ENCODE results near the gene IFNA16.
A peak's percentile ranks its signal among the peaks of the same experiment; 100 is the strongest.
"Not testable (repeated sequence)": the region's sequence is repeated elsewhere in the genome, so short reads cannot be mapped to it uniquely, and the experiment has no call there.

IFNA16 gene

DNA sequence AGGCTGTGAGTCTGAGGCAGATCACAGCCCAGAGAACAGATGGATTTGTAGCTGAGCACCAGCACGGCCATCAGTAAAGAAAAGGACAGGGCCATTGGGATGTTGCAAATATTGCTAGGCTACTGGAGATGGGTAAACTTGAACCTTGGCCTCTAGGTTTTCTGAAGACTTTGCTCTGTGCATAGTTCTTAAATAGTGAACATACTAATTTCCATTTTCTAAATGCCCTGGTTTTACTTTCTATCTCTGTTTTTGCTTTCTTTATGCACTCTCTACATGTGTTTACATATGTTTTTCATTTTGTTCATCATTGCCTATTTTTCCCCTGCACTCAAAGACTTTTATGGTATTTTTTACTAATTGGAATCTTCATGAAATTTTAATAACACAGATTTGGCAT, at the start of gene IFNA16:
Gene IFNA16 (minus strand): TSS at position 101 of the 400 bp plus-strand sequence. CDS start 6 bp downstream, at position 95.
- not testable (repeated sequence) for DNase-seq

DNA sequence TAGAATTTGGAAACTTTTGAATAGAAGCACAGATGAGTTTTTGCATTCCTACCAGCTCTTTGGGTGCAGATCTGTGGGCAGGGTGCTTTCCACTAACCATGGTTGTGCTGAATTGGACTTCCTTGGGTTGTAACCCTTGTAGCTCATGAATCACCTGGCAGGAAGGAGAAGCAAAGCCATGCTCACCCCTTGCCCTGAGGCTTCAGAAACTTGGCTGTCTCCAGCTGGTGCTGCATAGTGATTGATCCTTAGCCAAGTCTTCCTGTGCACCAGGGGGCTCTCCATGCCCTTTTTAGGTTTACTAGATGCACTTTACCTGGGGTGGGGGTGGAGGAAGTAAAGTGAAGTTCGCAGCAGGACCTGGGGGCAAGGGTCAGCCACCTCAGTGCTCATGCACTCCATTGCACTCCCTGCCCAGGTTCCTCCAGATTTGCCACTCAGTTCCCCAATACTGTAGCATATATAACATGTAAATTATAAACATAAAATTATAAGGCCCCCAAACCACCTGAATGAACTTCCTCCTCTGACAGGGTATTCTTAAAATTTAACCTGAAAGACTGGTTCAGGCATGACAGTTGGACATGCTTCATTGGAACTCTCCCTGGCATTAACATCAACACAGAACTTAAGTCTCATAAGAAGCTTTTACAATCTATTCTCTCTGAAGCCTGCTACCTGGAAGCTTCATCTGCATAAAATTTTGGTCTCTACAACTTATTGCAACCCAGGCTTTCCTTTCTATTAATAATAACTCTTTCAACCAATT, 48.5 kb upstream of the IFNA16 start:
- no peak for DNase-seq

DNA sequence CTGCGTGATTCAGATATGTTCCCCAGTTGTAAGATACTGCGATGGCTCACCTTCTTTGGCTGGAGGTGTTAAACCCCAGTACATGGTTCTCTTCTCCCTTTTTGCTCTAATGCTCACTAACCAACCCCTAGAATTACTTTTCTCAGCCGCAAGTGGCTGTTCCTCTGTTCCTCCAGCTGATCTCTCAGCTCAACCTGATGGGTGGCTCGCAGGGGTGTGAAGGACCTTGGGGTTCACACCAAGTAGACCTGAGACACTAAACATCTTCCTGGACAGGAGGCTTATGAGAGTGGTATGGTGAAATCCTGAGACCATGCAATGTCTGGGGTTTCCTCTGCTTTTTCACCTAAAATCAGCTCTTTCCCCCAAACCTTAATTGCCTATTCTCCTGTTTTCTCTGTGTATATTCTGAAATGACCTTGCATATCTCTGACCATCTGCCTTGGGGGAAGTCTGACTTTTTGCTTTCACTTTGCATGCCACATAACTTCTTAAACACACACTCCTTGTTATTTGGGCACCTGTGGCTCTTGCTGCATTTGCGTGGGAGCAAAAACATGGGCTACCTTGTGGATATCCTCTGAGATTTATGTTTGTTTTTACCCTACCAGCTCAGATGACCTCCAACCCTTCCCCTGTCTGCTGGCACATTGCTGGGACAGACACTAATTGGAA, 38.6 kb upstream of the IFNA16 start:
- peak; percentile 34 for DNase-seq

DNA sequence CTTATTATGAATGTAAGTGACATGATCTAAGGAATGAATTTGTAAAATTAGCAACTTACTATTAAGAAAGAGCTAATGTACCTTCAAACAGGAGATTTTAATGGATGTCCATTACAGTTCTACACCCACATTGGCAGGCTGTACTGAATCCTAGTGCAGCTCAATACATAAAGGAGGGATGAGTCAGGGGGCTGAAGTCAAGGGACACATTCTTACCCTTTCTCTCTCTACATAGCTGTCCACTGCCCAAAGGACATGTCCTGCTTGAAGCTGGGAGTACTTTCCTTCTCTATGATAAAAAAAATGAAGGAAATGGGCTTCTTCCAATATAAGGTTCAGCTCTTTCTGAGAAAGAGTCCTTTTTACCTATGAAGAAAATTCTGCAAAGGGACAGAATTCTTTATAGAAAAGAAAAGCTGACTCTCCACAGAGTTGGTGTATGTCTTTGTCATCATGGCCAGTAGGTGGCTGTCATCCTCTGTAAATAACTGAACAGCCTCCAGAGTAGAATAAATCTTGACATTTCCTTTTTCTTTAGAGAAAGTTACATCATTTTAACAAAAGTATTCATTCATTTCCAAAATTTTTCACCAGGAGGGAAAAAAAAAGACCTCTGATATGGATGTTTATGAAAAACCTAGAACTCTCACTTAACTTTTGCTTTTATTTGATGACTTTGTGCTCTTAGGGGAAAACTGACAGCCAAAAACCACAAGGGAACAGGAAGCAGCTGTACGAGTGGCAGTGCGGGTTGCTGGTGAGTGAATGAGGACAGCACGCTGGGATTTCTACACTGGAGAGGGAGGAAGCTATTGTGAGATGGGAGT, 35.8 kb upstream of the IFNA16 start:
- peak; percentile 80 for DNase-seq

DNA sequence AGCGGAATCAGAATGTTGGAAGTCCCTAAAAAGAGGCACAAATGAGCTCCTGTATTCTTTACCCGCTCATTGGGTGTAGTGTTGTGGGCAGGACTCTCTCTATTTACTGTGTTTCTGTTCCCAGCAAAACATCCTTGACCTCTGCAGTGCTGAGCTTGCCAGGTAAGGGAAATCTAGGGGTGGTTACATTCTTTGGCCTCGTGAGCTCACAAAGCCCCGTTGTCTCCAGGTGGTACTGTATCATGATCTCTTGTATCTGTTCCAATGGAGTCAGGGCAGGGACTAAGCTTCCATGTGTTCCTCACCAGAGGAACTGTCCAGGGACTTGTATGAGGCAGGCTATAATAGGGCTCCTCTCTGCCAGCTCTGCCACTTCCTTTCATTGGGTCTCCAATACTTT, 34.5 kb upstream of the IFNA16 start:
- no peak for DNase-seq

DNA sequence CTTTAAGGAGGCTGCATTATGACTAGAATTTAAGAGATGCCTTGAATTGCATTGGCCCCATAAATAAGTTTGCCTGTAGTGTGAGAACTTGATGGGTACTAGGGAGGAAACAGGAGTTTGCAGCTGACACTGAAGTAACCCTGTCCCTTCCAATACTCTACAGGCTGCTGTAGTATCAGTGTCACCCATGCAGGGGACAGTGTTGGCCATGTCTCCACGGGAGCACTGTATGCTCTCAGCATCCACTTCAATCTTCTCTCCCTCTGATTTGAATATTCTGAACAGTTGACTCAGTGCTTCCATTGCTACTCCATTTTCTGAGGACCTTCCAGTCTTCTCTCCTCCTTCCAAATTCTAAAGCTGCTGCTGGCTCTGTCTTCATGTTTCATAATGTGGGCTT, 34.1 kb upstream of the IFNA16 start:
- no peak for DNase-seq

DNA sequence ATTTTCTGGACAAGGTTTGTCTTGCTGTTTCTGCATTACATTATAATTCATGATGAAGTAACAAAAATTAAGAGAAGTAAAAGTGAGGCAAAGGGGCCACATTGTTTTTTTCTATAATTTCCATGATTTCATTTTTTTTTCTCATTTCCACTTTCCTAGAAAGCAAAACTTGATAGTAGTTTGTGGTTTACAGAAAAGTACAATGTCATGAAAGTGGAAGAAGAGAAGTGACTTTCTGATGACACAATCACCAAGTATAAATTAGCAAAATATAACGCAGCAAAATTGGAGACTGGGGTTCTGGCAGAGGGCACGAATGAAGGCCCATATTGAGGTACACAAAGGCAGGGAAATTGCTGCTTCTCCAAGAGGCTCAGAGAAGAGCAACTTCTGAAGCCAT, 27.7 kb upstream of the IFNA16 start:
- DNase-seq: peak; percentile 61

DNA sequence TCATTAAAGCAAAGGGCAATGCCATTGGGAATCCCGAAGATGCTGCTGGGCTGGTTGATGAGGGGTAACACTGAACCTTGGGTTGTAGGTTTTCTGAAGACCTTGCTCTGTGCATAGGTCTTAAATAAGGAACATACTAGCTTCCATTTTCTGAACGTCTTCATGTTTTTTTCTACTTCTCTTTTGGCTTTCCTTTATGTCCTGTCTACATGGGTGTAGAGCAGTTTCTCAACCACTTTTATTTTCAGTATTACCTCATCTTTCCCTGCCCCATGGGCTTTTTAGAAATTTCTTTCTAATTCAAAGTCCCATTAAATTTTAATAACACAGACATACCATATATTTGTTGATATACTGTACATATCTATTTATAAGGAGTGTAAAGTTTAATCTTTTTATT, 22.8 kb upstream of the IFNA16 start, which contains the start of gene IFNA14:
Gene IFNA14 (minus strand): TSS at position 95 of the 400 bp plus-strand sequence. CDS start 70 bp downstream, at position 25.
- DNase-seq: no peak

DNA sequence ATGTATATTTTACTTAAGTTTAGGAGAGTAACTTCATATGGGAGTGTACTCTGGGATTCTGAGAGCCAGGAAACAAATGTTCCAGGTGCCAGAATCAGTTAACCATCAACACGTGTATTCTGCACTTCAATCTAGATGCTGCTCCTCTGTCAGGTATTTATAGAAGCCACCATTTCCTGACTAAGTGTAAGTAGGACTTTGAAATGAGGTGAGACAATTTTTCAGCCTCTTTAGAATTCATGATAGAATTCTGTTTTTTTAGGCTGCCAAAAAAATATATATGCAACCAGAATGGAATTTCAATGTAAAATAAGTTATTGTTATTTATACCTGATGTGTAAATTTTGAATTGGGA, 19.2 kb upstream of the IFNA16 start:
- DNase-seq: not testable (repeated sequence)

DNA sequence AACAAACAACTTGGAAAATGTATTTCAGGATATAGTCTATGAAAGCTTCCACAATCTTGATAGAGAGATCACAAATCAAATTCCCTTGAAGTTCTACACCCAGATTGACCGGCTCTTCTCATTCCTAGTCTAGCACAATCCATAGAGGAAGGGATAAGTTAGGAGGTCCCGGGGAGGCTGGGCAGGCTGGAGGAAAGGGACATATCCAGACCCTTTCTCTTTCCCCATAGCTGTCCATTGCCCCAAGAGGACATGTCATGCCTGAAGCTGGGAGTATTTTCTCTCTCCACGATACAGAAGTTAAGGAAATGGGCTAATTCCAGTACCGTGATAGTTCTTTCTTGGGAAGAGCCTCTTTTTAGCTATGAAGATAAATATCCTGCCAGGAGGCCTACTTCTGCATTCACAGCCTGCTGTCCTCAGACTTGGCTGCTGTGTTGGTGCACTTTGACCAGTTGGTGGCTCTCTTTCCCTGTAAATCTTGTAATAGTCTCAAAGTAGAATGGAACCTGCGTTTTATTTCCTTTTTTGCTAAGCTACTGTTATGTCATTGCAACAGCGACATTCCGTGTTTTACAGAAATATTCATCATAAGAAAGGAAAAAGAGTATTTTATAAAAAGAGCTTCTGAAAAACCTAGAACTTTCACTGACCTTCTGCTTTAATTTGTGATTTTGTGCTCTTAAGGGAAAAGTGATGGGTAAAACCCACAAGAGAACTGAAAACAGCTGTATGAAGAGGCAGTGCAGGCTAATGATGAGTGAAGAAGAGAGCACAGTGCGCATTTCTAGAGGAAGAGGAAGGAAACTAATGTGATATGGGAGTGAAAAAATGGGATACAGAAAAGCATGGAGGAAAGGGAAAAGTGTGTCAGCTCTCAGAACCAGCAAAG, 18.6 kb upstream of the IFNA16 start:
- DNase-seq: peak; percentile 88

DNA sequence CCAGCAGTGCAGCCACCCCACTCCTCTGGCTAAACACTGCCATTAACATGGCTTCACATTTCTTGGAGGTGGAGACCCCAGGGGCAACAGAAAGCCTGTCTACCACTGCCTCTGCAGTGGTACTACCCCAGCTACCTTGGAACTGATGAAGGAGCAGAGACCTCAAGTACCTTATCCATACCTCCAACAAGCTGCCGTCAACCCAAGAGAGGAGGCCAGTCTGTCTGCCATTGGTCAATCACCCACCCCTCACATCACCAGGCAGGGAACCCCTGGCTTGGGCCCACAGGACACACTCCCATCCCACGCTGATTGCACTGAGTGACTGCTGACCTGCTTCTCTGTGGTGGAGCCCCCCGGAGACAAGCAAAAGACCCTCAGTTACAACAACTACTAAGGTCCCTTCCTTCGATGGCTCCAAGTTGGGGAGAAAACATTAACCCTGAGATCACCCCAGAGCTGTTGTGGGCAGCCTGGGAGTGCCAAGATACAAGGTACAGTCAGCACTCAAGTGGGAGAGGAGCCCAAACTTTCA, 17.1 kb upstream of the IFNA16 start:
- no peak for DNase-seq

DNA sequence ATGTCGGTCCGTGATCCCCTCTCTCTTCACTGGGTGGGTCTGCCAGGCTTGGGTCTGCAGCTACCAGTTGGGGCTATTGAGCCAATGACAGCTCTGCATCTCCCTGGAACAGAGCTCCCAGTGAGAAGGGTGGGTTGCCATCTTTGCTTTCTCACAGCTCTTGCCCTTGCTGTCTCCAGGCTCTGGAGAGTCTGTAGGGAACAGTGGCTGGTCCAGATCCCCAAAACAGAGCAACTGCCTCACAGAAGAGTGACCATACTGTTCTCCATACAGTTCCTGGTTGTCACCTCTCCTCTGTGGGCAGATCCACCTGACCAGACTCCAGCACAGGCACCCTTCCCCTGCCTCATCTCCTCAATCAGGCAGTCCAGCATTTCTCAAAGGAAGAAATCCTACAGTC, 16.1 kb upstream of the IFNA16 start:
- no peak for DNase-seq

DNA sequence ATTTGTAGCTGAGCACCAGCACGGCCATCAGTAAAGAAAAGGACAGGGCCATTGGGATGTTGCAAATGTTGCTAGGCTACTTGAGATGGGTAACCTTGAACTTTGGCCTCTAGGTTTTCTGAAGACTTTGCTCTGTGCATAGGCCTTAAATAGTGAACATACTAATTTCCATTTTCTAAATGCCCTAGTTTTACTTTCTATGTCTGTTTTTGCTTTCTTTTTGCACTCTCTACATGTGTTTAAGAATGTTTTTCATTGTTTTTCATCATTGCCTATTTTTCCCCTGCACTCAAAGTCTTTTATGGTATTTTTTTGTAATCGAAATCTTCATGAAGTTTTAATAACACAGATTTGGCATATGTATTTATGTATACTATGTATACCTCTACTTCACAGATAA, 11.0 kb upstream of the IFNA16 start, which contains the start of gene IFNA17:
Gene IFNA17 (minus strand): TSS at position 101 of the 400 bp plus-strand sequence. CDS start 49 bp downstream, at position 52.
- DNase-seq: no peak

DNA sequence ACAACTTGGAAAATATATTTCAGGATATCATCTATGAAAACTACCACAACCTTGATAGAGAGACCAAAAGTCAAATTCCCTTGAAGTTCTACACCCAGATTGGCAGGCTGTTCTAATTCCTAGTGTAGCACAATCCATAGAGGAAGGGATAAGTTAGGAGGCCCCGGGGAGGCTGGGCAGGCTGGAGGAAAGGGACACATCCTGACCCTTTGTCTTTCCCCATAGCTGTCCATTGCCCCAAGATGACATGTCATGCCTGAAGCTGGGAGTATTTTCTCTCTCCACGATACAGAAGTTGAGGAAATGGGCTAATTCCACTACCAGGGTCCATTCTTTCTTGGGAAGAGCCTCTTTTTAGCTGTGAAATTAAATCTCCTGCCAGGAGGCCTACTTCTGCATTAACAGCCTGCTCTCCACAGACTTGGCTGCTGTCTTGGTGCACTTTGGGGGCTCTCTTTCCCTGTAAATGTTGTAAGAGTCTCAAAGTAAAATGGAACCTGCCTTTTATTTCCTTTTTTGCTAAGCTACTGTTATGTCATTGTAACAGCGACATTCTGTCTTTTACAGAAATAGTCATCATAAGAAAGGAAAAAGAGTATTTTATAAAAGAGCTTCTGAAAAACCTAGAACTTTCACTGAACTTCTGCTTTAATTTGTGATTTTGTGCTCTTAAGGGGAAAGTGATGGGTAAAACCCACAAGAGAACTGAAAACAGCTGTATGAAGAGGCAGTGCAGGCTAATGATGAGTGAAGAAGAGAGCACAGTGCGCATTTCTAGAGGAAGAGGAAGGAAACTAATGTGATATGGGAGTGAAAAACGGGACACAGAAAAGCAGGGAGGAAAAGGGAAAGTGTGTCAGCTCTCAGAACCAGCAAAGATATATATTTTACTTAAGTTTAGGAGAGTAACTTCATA, 3.4 kb downstream of the IFNA16 start:
- DNase-seq: peak; percentile 68

DNA sequence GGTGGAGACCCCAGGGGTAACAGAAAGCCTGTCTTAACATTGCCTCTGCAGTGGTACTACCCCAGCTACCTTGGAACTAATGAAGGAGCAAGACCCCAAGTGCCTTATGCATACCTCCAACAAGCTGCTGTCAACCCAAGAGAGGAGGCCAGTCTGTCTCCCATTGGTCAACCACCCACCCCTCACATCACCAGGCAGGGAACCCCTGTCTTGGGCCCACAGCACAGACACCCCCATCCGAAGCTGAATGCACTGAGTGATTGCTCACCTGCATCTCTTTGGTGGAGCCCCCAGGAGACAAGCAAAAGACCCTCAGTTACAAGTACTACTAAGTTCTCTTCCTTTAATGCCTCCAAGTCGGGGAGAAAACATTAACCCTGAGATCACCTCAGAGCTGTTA, 5.0 kb downstream of the IFNA16 start:
- not testable (repeated sequence) for DNase-seq

DNA sequence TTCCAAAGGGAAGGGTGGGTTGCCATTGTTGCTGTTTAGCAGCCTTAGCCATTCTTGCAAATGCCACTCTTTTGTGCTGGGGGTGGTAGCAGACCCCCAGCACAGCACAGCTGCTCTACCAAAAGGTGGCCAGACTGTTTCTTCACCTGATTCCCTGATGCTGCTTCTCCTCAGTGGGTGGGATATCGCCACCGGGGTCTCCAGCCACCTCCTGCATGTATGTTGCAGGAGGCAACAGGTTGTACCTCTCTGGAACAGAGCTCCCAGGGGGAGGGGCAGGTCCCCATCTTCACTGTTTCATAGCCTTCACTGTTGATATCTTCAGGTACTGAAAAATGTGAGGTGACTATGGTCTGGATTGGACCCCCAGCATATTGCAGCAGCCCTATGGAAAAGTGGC, 6.3 kb downstream of the IFNA16 start:
- not testable (repeated sequence) for DNase-seq

DNA sequence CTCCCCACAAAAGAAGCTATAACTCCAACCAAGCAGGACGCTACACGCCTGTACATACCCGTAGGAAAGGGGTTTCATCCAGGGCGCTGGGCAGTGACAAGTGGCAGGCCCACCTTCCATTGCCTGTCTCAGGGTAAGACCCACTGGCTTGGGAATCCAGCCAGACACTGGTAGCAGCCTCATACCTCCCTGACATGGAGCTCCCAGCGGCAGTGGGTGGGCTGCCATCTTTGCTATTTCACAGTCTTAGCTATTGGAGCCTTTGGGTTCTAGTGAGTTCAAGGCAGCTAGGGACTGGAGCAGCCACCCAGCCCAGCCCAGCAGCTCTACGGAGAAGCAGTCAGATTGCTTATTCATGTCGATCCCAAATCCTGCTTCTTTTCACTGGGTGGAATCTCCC, 6.8 kb downstream of the IFNA16 start:
- DNase-seq: no peak

DNA sequence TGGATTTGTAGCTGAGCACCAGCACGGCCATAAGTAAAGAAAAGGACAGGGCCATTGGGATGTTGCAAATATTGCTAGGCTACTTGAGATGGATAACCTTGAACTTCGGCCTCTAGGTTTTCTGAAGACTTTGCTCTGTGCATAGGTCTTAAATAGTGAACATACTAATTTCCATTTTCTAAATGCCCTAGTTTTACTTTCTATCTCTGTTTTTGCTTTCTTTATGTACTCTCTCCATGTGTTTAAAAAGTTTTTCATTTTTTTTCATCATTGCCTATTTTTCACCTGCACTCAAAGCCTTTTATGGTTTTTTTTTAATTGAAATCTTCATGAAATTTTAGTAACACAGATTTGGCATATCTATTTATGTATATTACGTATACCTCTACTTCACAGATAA, 10.1 kb downstream of the IFNA16 start, which contains the start of gene IFNA10:
Gene IFNA10 (minus strand): TSS at position 101 of the 400 bp plus-strand sequence. CDS start 46 bp downstream, at position 55.
- not testable (repeated sequence) for DNase-seq

DNA sequence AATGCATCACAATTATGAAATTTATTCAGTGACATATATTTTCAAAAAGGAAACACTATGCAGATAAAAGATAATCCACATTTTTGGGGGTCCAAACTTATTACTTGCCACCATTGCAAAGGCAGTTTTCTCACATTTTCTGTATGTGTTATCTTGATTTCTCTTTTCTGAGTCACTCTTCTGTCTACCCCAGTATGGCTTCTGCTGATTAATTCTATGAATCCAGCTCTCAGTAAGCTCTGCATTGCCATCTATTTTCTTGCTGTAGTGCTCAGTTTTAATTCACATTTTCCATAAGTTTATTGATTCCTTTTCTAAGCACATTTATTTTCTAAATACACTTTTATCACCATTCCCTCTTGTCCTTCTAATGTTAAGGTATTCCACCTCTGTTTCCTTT, 11.9 kb downstream of the IFNA16 start:
- peak; percentile 14 for DNase-seq

DNA sequence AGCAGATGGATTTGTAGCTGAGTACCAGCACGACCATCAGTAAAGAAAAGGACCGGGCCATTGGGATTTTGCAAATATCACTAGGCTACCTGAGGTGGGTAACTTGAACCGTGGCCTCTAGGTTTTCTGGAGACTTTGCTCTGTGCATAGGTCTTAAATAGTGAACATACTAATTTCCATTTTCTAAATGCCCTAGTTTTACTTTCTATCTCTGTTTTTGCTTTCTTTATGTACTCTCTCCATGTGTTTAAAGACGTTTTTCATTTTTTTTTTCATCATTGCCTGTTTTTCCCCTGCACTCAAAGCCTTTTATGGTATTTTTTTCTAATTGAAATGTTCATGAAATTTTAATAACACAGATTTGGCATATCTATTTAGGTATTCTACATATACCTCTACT, 15.0 kb downstream of the IFNA16 start, which contains the start of gene IFNA7:
Gene IFNA7 (minus strand): TSS at position 101 of the 400 bp plus-strand sequence. CDS start 40 bp downstream, at position 61.
- DNase-seq: not testable (repeated sequence)

Measured in hematopoietic multipotent progenitor cell treated with erythropoietin and hydrocortisone succinate and interleukin-3 and kit ligand, for 4 days (in vitro differentiated cells).